Activated B cell treated with CpG ODN at 0.5 μM for 24 hours (primary cell): ENCODE measurements around the gene DRICH1. TPM values are rescaled to one million over a fixed set of nuclear protein-coding genes. Genes with fewer than 3 reads are reported as not detected.

Experiments
- ATAC-seq: fragments of 200-7000 bp; cut with Tn5 transposase; one replicate; pipeline ENCODE4 v1.10.0; 2021; ENCODE audit warnings: low read depth, mild to moderate bottlenecking, moderate library complexity
- CTCF ChIA-PET: fragments of 350-600 bp; sonication (Branson Sonifier 250); formaldehyde crosslinking; loops from one replicate; lab custom pipeline; 2021; ENCODE audit warnings: antibody characterized with exemption; lab: Charles Lee
- POLR2A ChIA-PET: fragments of 350-600 bp; sonication (Branson Sonifier 250); formaldehyde crosslinking; loops from one replicate; lab custom pipeline; 2021; ENCODE audit warnings: antibody characterized with exemption; lab: Charles Lee
- DNase-seq: peaks from one replicate; pipeline ENCODE4 v3.0.0; 2022
- H3K27ac Mint-ChIP-seq: one replicate; pipeline ENCODE4 v1.8.0; 2020; ENCODE audit warnings: mixed read lengths
- H3K27me3 Mint-ChIP-seq: one replicate; pipeline ENCODE4 v1.8.0; 2021; ENCODE audit warnings: mixed read lengths
- H3K36me3 Mint-ChIP-seq: one replicate; pipeline ENCODE4 v1.8.0; 2021; ENCODE audit warnings: low read depth, mixed read lengths
- H3K4me1 Mint-ChIP-seq: one replicate; pipeline ENCODE4 v1.8.0; 2021; ENCODE audit warnings: mixed read lengths
- H3K4me3 Mint-ChIP-seq: one replicate; pipeline ENCODE4 v1.8.0; 2020; ENCODE audit warnings: mild to moderate bottlenecking, mixed read lengths
- H3K9me3 Mint-ChIP-seq: one replicate; pipeline ENCODE4 v1.8.0; 2020; ENCODE audit warnings: mixed read lengths
- intact Hi-C: fragments of 100-400 bp; cut with micrococcal nuclease; formaldehyde crosslinking; loops from one replicate; pipeline ENCODE4 v1.15.1; 2024
- total RNA-seq: library from RNA; stranded (reverse); gene quantifications from 2 replicates; pipeline ENCODE4 v1.2.3, GENCODE V29; 2022
- TF ChIP-seq, protein P1 (sequence below): fragments of 200-600 bp; IDR thresholded peaks from one replicate; pipeline ENCODE4 v1.8.0; 2022; ENCODE audit warnings: antibody characterized with exemption, mild to moderate bottlenecking

DRICH1 gene
- total RNA-seq, 1 donor from 2014 or later, result 1.5 TPM

DNA sequence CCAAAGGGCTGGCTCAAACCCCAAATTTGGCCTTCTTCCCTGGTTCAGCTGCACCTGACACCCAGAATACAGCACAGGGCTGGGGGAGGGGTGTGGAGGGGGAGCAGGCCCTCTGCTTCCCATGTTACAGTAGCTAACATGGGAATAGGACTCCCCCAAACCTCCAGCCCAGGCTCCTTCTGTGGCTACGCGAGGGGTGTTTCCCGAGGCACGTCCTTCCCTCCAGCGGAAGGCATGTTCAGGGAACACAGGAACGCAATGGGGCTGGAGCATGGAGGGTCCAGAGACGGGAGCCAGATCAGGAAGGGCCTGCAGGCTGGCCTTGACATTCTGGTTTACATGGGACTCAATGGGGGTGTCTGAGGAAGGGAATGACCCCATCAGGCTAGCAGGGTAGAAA lies 40.3 kb downstream of the DRICH1 start:
- CTCF ChIA-PET, result interaction anchor here (0.9 to 2.1 kb wide), 10 partner anchors 9 to 633 kb away, joined by 3 to 9 read pairs (median 4); no protein-coding TSS in a partner anchor
- intact Hi-C loops, result loop anchor here (1.0 to 5.0 kb wide), 2 partner anchors 51 to 190 kb away; no protein-coding TSS in a partner anchor
- Mint-ChIP-seq H3K27me3 (peaks cover 2% of the 10 kb centered on the region), H3K4me3 (no peak overlapping the region), H3K4me1 (no peaks in the 10 kb centered on the region), H3K36me3 (no peaks in the 10 kb centered on the region), H3K27ac (no peak overlapping the region), H3K9me3 (no peaks in the 10 kb centered on the region)
- POLR2A ChIA-PET, result no interaction called here
- TF ChIP-seq, protein P1, sequence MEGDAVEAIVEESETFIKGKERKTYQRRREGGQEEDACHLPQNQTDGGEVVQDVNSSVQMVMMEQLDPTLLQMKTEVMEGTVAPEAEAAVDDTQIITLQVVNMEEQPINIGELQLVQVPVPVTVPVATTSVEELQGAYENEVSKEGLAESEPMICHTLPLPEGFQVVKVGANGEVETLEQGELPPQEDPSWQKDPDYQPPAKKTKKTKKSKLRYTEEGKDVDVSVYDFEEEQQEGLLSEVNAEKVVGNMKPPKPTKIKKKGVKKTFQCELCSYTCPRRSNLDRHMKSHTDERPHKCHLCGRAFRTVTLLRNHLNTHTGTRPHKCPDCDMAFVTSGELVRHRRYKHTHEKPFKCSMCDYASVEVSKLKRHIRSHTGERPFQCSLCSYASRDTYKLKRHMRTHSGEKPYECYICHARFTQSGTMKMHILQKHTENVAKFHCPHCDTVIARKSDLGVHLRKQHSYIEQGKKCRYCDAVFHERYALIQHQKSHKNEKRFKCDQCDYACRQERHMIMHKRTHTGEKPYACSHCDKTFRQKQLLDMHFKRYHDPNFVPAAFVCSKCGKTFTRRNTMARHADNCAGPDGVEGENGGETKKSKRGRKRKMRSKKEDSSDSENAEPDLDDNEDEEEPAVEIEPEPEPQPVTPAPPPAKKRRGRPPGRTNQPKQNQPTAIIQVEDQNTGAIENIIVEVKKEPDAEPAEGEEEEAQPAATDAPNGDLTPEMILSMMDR, result no peak
- no peak for DNase-seq
- ATAC-seq, result no peak

DNA sequence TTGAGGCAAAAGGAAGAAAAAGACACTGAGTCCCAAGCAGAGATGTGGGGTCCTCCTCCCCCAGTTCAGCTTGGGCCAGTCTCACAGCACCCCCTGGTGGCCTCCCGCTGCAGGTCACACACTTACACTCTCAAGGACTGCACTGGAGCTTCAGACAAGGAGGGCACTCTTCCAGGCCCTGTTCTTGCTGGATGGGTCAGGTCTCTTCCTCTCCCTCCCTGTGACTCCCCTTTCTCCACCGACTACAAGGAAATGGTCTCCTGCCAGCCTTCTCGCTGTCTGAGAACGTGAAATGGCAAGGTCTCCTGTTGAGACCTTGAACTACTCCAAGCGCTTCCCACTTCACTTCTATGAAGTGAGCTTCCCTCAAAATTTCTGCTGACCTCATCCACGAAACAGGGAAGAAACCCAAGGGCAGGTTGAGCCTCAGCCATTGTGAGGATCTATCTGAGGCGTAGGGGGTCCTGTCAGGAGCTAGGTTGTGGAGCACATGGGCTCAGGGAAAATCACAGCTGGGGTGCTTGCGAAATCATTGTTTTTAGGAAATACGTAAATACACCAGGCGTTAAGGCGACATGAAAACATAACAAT lies 40.8 kb downstream of the DRICH1 start:
- DNase-seq (peak; percentile 56), ATAC-seq (peak; percentile 69)
- intact Hi-C loops, result loop anchor here (1.0 to 5.0 kb wide), 2 partner anchors 50 to 189 kb away; no protein-coding TSS in a partner anchor
- H3K36me3 Mint-ChIP-seq, result no peaks in the 10 kb centered on the region
- ChIA-PET POLR2A (no interaction called here), CTCF (interaction anchor here (0.9 to 2.1 kb wide), 11 partner anchors 9 to 632 kb away, joined by 3 to 9 read pairs (median 3); no protein-coding TSS in a partner anchor)
- H3K9me3 Mint-ChIP-seq, result no peaks in the 10 kb centered on the region
- H3K27me3 Mint-ChIP-seq, result peaks cover 2% of the 10 kb centered on the region
- H3K4me1 Mint-ChIP-seq, result no peaks in the 10 kb centered on the region
- no peak overlapping the region for H3K4me3 Mint-ChIP-seq
- no peak overlapping the region for H3K27ac Mint-ChIP-seq
- TF ChIP-seq, protein P1, result no peak

DNA sequence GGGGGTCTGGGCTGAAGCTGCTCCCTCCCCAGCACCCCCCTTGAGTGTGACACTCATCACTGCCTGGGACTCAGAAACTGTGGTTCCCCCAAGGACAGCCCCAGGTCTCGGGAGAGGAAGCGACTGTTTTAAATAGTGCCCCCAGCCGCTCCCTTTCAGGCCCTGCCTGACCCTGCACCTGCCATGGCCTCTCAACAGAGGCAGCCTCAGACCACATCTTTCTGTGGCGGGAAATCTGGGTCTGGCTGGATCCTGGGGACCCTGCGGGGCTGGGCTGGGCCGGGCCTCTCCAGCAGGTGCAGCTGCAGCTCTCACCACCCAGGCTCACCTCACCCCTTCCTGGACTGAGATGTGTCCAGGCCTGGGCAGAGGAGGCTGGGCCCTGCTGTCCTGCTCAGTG lies 48.3 kb downstream of the DRICH1 start:
- peak; percentile 34 for ATAC-seq
- no peak for DNase-seq
- ChIA-PET CTCF (no interaction called here), POLR2A (no interaction called here)
- no peaks in the 10 kb centered on the region for H3K9me3 Mint-ChIP-seq
- peaks cover 18% of the 10 kb centered on the region for H3K27me3 Mint-ChIP-seq
- intact Hi-C loops, result no loop called here
- H3K27ac Mint-ChIP-seq, result no peak overlapping the region
- TF ChIP-seq, protein P1, result no peak
- peaks cover 24% of the 10 kb centered on the region for H3K4me1 Mint-ChIP-seq
- H3K36me3 Mint-ChIP-seq, result no peaks in the 10 kb centered on the region
- no peak overlapping the region for H3K4me3 Mint-ChIP-seq

DNA sequence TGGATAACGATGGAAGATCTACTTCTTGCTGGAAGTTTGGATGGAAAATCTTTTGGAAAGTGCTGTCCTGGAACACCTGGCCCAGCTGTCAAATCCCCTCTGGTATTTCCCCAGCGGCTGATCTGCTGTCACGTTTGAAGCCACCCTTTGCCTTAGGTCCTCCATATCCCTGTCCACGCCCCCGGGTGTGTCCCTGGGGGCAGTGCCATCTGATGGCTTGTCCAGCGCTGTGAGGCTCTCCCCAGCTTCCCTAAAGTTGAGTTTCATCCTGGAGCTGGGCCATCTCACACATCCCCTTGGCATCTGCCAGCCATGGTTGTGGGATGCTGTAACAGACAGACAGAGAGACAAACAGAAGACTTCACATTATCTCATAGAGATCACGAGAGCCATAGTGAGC lies 49.0 kb downstream of the DRICH1 start:
- ChIA-PET CTCF (interaction anchor here (0.8 kb wide), 1 partner anchor 8 kb away, joined by 3 read pairs; no protein-coding TSS in a partner anchor), POLR2A (no interaction called here)
- H3K4me1 Mint-ChIP-seq, result peaks cover 27% of the 10 kb centered on the region
- ATAC-seq (no peak), DNase-seq (no peak)
- TF ChIP-seq, protein P1, result no peak
- intact Hi-C loops, result no loop called here
- H3K27me3 Mint-ChIP-seq, result peaks cover 21% of the 10 kb centered on the region
- H3K27ac Mint-ChIP-seq, result no peak overlapping the region
- H3K9me3 Mint-ChIP-seq, result no peaks in the 10 kb centered on the region
- H3K4me3 Mint-ChIP-seq, result no peak overlapping the region
- H3K36me3 Mint-ChIP-seq, result no peaks in the 10 kb centered on the region

DNA sequence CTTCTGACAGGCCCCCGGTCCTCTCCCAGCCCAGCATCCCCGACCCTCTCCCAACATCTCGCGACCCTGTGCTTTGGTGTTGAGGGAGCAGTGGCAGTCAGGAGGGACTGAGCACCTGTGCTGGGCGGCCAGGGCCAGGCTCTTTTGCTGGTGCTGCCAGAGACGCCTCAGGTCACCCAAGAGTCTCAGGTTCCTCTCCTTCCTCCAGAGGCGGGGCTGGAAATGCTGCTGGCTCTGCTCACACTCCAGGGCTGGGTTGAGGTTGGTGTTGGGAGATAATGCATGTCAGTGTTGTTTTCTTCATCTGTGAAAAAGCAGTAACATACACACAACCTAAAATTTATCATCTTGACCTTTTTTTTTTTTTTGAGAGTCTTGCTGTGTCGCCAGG lies 50.9 kb downstream of the DRICH1 start:
- no peak for DNase-seq
- Mint-ChIP-seq H3K27ac (no peak overlapping the region), H3K4me1 (peaks cover 29% of the 10 kb centered on the region), H3K36me3 (no peaks in the 10 kb centered on the region), H3K27me3 (peaks cover 26% of the 10 kb centered on the region), H3K4me3 (no peak overlapping the region), H3K9me3 (no peaks in the 10 kb centered on the region)
- TF ChIP-seq, protein P1, result no peak
- intact Hi-C loops, result no loop called here
- no peak for ATAC-seq
- CTCF ChIA-PET, result no interaction called here
- POLR2A ChIA-PET, result interaction anchor here (0.6 kb wide), 1 partner anchor 12 kb away, joined by 5 read pairs; no protein-coding TSS in a partner anchor
